H9 (cell line): ENCODE measurements around the gene PTCD1. TPM values are rescaled to one million over a fixed set of nuclear protein-coding genes. Genes with fewer than 3 reads are reported as not detected.

Source experiments
- DNase-seq: peaks from one replicate; pipeline ENCODE4 v3.0.0-alpha.2; 2017
- H2AFZ ChIP-seq: one replicate; pipeline ENCODE4 v1.6.1; 2013; ENCODE audit warnings: mild to moderate bottlenecking, low read length, control low read depth, moderate library complexity
- H2AK5ac ChIP-seq: 2 replicates; pipeline ENCODE4 v1.6.1; 2013; ENCODE audit warnings: low read length, control low read depth, mixed read lengths; ENCODE audit not compliant: insufficient read length
- H2BK120ac ChIP-seq: one replicate; pipeline ENCODE4 v1.6.1; 2013; ENCODE audit warnings: low read depth, mild to moderate bottlenecking, low read length, control low read depth, inconsistent platforms; ENCODE audit not compliant: poor library complexity, severe bottlenecking
- H2BK12ac ChIP-seq: 2 replicates; pipeline ENCODE4 v1.6.1; 2013; ENCODE audit warnings: low read length, control low read depth, mixed read lengths, low read depth; ENCODE audit not compliant: insufficient read length
- H2BK15ac ChIP-seq: 2 replicates; pipeline ENCODE4 v1.6.1; 2013; ENCODE audit warnings: low read depth, low read length, control low read depth
- H2BK20ac ChIP-seq: one replicate; pipeline ENCODE4 v1.6.1; 2013; ENCODE audit warnings: low read depth, mild to moderate bottlenecking, low read length, control low read depth, inconsistent platforms; ENCODE audit not compliant: poor library complexity, severe bottlenecking
- H2BK5ac ChIP-seq: 2 replicates; pipeline ENCODE4 v1.6.1; 2013; ENCODE audit warnings: low read length, control low read depth, mixed read lengths; ENCODE audit not compliant: insufficient read length
- H3K14ac ChIP-seq: 2 replicates; pipeline ENCODE4 v1.6.1; 2013; ENCODE audit warnings: low read length, control low read depth; ENCODE audit not compliant: insufficient read depth
- H3K18ac ChIP-seq: 2 replicates; pipeline ENCODE4 v1.6.1; 2013; ENCODE audit warnings: low read depth, mild to moderate bottlenecking, mixed read lengths, low read length, control low read depth; ENCODE audit not compliant: insufficient read length
- H3K23ac ChIP-seq: 2 replicates; pipeline ENCODE4 v1.6.1; 2013; ENCODE audit warnings: low read length, control low read depth, mixed read lengths, low read depth; ENCODE audit not compliant: insufficient read length
- H3K23me2 ChIP-seq: 2 replicates; pipeline ENCODE4 v1.6.1; 2013; ENCODE audit warnings: low read depth, mild to moderate bottlenecking, mixed read lengths, low read length, control low read depth; ENCODE audit not compliant: insufficient read length, poor library complexity, severe bottlenecking
- H3K27ac ChIP-seq: 2 replicates; pipeline ENCODE4 v1.5.1; 2013; ENCODE audit warnings: low read length, control low read depth, mixed read lengths, low read depth; ENCODE audit not compliant: insufficient read length
- H3K27me3 ChIP-seq: 2 replicates; pipeline ENCODE4 v1.6.1; 2013; ENCODE audit warnings: low read length, control low read depth, inconsistent platforms; ENCODE audit not compliant: insufficient read depth
- H3K4ac ChIP-seq: 2 replicates; pipeline ENCODE4 v1.6.1; 2013; ENCODE audit warnings: low read depth, mild to moderate bottlenecking, control low read depth, inconsistent platforms, low read length, moderate library complexity
- H3K4me1 ChIP-seq: 2 replicates; pipeline ENCODE4 v1.6.1; 2013; ENCODE audit warnings: low read length, control low read depth, inconsistent platforms; ENCODE audit not compliant: insufficient read depth
- H3K4me2 ChIP-seq: 2 replicates; pipeline ENCODE4 v1.6.1; 2013; ENCODE audit warnings: low read length, control low read depth, mixed read lengths; ENCODE audit not compliant: insufficient read length, insufficient read depth
- H3K56ac ChIP-seq: 2 replicates; pipeline ENCODE4 v1.6.1; 2013; ENCODE audit warnings: low read depth, mild to moderate bottlenecking, mixed read lengths, low read length, control low read depth; ENCODE audit not compliant: insufficient read length
- H3K79me1 ChIP-seq: 2 replicates; pipeline ENCODE4 v1.6.1; 2013; ENCODE audit warnings: low read depth, mild to moderate bottlenecking, moderate library complexity, low read length, control low read depth, inconsistent platforms; ENCODE audit not compliant: insufficient read depth, poor library complexity, severe bottlenecking
- H3K79me2 ChIP-seq: 2 replicates; pipeline ENCODE4 v1.6.1; 2013; ENCODE audit warnings: low read length, control low read depth, inconsistent platforms; ENCODE audit not compliant: insufficient read depth
- H3K9ac ChIP-seq: 2 replicates; pipeline ENCODE4 v1.6.1; 2013; ENCODE audit warnings: low read length, control low read depth, mixed read lengths; ENCODE audit not compliant: insufficient read length; ENCODE audit errors: extremely low read depth
- H3K9me3 ChIP-seq: one replicate; pipeline ENCODE4 v1.6.1; 2013; ENCODE audit warnings: low read depth, low read length, inconsistent platforms; ENCODE audit not compliant: control insufficient read depth
- H3T11ph ChIP-seq: one replicate; pipeline ENCODE4 v1.6.1; 2013; ENCODE audit warnings: mild to moderate bottlenecking, low read length, control low read depth, inconsistent platforms
- H4K20me1 ChIP-seq: one replicate; pipeline ENCODE4 v1.6.1; 2013; ENCODE audit not compliant: control insufficient read depth, insufficient read length, insufficient read depth
- H4K5ac ChIP-seq: 2 replicates; pipeline ENCODE4 v1.6.1; 2013; ENCODE audit warnings: low read depth, mild to moderate bottlenecking, mixed read lengths, low read length, control low read depth; ENCODE audit not compliant: insufficient read length
- H4K8ac ChIP-seq: replicated peaks from 2 replicates; pipeline ENCODE4 v1.6.1; 2013; ENCODE audit warnings: low read length, control low read depth, mixed read lengths, low read depth; ENCODE audit not compliant: insufficient read length
- H4K91ac ChIP-seq: 2 replicates; pipeline ENCODE4 v1.6.1; 2013; ENCODE audit warnings: low read depth, mild to moderate bottlenecking, moderate library complexity, mixed read lengths, low read length, control low read depth; ENCODE audit not compliant: insufficient read length
- H3K27ac Mint-ChIP-seq, 3 experiments: 2 replicates in 2 of 3; 3 replicates in 1 of 3; pipeline ENCODE4 v1.8.0; 2020 to 2021; ENCODE audit warnings: mixed read lengths in 3 of 3, mild to moderate bottlenecking in 1 of 3, moderate library complexity in 1 of 3
- H3K27me3 Mint-ChIP-seq: 2 replicates; pipeline ENCODE4 v1.8.0; 2021; ENCODE audit warnings: low read depth, mild to moderate bottlenecking, moderate library complexity, mixed read lengths
- H3K36me3 Mint-ChIP-seq, 3 experiments: 2 replicates in 2 of 3; 3 replicates in 1 of 3; pipeline ENCODE4 v1.8.0; 2020 to 2021; ENCODE audit warnings: low read depth in 3 of 3, mixed read lengths in 3 of 3; ENCODE audit not compliant: insufficient read depth in 1 of 3
- H3K4me1 Mint-ChIP-seq, 2 experiments: 2 replicates each; pipeline ENCODE4 v1.8.0; 2020; ENCODE audit warnings: mixed read lengths in 2 of 2
- H3K4me3 Mint-ChIP-seq, 2 experiments: 2 replicates in 1 of 2; 3 replicates in 1 of 2; pipeline ENCODE4 v1.8.0; 2020 to 2021; ENCODE audit warnings: mild to moderate bottlenecking in 2 of 2, mixed read lengths in 2 of 2, moderate library complexity in 1 of 2
- H3K9me3 Mint-ChIP-seq, 2 experiments: 2 replicates in 1 of 2; 3 replicates in 1 of 2; pipeline ENCODE4 v1.8.0; 2020; ENCODE audit warnings: mild to moderate bottlenecking in 2 of 2, mixed read lengths in 2 of 2, moderate library complexity in 1 of 2
- WGBS: extraction: QIAGEN DNeasy Blood & Tissue Kit; methylation state at CpG from one replicate; pipeline ENCODE4 v1.1.7; 2013; ENCODE audit warnings: missing lambda C conversion rate, low lambda C conversion rate, mixed read lengths; ENCODE audit not compliant: insufficient read length; ENCODE audit errors: extremely low coverage; 5-methylcytosine and 5-hydroxymethylcytosine counted together
- total RNA-seq: library from RNA; stranded (reverse); gene quantifications from 2 replicates; pipeline ENCODE4 v1.2.1, GENCODE V29; 2021
- TF ChIP-seq, protein P1 (sequence below): fragments of 200-600 bp; sonication (generic); conservative IDR thresholded peaks from 3 replicates; pipeline ENCODE4 v1.8.0; 2021; ENCODE audit warnings: antibody characterized with exemption, mild to moderate bottlenecking

Gene PTCD1
- total RNA-seq, 1 experiment from 2014 or later: 12.8 TPM

DNA sequence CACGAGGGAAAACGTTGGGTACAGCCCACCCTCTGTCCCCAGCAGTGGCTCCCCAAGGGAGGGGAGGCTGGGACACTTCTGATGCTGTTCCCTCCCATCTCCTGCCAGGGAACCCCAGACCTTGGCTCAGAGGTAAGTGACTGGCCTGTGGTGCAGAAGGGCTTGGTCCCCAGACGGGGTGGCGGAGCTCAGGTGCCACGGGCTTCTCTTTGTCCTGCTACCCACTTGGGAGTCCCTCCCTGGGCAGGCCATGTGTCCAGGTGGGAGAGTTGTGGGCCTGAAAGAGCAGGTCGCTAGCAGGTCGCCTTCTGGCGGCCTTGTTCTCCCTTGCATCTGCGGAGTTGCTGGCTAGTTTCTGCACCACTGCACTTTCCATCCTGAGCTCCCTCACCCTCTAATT is 17.3 kb upstream of the PTCD1 start:
- H4K8ac ChIP-seq: no peak overlapping the region
- H3T11ph ChIP-seq: no peak overlapping the region
- no peak overlapping the region for H3K4me2 ChIP-seq
- H2AFZ ChIP-seq: no peak overlapping the region
- peak overlapping the region in 1 of 3 experiments; percentile 47; a peak in 1 of 7 replicates for H3K27ac Mint-ChIP-seq
- no peaks in the 10 kb centered on the region for H3K27me3 ChIP-seq
- peaks cover 5% of the 10 kb centered on the region for H3K79me1 ChIP-seq
- no peaks in the 10 kb centered on the region; the same call in none of the 2 replicates for H3K27me3 Mint-ChIP-seq
- H2BK20ac ChIP-seq: no peak overlapping the region
- no peak for DNase-seq
- no peak overlapping the region for H3K18ac ChIP-seq
- H3K9me3 ChIP-seq: no peaks in the 10 kb centered on the region
- no peak overlapping the region for H2BK12ac ChIP-seq
- H3K36me3 Mint-ChIP-seq: peaks cover 47 to 95% (median 86%) of the 10 kb centered on the region in 3 experiments; a peak in 6 of 7 replicates
- no peaks in the 10 kb centered on the region; the same call in 1 of the 2 replicates for H3K79me2 ChIP-seq
- 0 out of 5 replicates have a peak, but pooled peaks cover 0 to 3% of the 10 kb centered on the region in 2 experiments for H3K9me3 Mint-ChIP-seq
- no peak overlapping the region for H3K9ac ChIP-seq
- no peak overlapping the region for H2BK15ac ChIP-seq
- H4K91ac ChIP-seq: no peak overlapping the region
- no peak overlapping the region for H3K14ac ChIP-seq
- no peak overlapping the region for H2BK120ac ChIP-seq
- TF ChIP-seq, protein P1, sequence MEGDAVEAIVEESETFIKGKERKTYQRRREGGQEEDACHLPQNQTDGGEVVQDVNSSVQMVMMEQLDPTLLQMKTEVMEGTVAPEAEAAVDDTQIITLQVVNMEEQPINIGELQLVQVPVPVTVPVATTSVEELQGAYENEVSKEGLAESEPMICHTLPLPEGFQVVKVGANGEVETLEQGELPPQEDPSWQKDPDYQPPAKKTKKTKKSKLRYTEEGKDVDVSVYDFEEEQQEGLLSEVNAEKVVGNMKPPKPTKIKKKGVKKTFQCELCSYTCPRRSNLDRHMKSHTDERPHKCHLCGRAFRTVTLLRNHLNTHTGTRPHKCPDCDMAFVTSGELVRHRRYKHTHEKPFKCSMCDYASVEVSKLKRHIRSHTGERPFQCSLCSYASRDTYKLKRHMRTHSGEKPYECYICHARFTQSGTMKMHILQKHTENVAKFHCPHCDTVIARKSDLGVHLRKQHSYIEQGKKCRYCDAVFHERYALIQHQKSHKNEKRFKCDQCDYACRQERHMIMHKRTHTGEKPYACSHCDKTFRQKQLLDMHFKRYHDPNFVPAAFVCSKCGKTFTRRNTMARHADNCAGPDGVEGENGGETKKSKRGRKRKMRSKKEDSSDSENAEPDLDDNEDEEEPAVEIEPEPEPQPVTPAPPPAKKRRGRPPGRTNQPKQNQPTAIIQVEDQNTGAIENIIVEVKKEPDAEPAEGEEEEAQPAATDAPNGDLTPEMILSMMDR: no peak
- H4K5ac ChIP-seq: no peak overlapping the region
- H3K4ac ChIP-seq: no peak overlapping the region
- no CpG with 5 or more reads among the region's 9 CpGs for WGBS
- no peaks in the 10 kb centered on the region for H3K23me2 ChIP-seq
- H4K20me1 ChIP-seq: no peaks in the 10 kb centered on the region
- H3K4me3 Mint-ChIP-seq: no peak overlapping the region
- no peak overlapping the region for H2BK5ac ChIP-seq
- H3K27ac ChIP-seq: no peak overlapping the region
- no peaks in the 10 kb centered on the region for H3K4me1 Mint-ChIP-seq
- H3K4me1 ChIP-seq: no peaks in the 10 kb centered on the region
- no peak overlapping the region for H3K23ac ChIP-seq
- H3K56ac ChIP-seq: no peak overlapping the region
- H2AK5ac ChIP-seq: no peak overlapping the region
